ENCODE data around the gene MPDZ.

Gene MPDZ, protein sequence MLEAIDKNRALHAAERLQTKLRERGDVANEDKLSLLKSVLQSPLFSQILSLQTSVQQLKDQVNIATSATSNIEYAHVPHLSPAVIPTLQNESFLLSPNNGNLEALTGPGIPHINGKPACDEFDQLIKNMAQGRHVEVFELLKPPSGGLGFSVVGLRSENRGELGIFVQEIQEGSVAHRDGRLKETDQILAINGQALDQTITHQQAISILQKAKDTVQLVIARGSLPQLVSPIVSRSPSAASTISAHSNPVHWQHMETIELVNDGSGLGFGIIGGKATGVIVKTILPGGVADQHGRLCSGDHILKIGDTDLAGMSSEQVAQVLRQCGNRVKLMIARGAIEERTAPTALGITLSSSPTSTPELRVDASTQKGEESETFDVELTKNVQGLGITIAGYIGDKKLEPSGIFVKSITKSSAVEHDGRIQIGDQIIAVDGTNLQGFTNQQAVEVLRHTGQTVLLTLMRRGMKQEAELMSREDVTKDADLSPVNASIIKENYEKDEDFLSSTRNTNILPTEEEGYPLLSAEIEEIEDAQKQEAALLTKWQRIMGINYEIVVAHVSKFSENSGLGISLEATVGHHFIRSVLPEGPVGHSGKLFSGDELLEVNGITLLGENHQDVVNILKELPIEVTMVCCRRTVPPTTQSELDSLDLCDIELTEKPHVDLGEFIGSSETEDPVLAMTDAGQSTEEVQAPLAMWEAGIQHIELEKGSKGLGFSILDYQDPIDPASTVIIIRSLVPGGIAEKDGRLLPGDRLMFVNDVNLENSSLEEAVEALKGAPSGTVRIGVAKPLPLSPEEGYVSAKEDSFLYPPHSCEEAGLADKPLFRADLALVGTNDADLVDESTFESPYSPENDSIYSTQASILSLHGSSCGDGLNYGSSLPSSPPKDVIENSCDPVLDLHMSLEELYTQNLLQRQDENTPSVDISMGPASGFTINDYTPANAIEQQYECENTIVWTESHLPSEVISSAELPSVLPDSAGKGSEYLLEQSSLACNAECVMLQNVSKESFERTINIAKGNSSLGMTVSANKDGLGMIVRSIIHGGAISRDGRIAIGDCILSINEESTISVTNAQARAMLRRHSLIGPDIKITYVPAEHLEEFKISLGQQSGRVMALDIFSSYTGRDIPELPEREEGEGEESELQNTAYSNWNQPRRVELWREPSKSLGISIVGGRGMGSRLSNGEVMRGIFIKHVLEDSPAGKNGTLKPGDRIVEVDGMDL (N-terminal part only)

DNA sequence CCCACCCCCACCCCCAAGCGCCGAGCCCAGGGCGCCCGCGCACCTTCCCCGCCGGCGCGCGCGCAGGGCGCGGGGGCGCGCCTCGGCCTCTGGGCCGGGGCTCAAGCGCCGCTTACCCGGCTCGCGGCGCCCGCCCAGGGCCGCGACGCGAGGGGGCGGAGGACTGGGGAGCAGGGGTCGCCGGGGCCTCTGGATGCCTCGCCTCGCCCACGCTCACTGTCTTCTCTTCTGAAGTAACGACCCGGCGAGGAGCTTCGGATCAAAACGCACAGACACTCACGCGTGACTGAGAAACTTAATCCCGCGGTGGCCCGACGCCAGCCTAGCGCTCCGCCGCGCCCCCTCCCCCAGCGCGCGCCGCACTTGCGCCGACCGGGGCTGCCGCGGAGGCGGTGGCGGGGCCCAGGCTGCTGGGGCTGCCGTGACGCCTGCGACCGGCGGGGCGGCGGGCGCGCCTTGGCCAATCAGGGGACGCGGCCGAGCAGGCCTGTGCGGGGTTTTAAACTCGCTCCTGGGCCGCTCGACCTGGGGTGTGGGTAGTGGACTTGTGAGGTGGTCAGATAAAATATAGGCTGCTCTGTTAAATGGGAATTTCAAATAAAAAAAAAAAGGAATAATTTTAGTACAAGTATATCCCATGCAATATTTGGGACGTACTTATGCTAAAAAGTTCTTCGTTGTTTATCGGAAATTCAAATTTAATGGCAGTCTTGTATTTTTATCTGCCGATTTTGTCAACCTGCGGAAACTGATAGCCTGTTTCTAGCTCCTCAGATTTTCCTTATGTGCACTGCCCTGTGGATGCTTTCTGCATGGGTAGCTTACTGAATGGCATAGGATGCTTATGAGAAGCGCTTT lies at the start of gene MPDZ:
TSS of gene MPDZ (minus strand) at position 409 of the 858 bp plus-strand sequence. CDS start 29,377 bp downstream, outside the sequence.
- peak; percentile 67 for DNase-seq

DNA sequence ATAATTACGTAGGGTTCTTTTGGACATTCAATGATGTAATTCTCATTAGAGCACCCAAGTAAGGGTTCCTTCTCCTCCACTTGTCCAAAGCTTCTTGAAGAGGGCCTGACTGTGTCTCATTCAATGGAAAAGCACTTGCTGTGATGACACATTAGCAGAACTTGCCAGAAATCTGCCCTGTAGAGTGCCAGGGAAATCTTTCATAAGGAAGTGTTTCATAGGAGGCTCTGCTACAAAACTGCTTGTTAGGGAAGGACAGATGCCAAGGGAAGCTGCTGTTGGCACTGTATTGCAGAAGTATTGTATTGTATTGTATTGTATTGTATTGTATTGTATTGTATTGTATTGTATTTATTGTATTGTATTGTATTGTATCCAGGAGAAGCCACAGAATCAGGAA lies 45.5 kb upstream of the MPDZ start:
- no peak for DNase-seq

DNA sequence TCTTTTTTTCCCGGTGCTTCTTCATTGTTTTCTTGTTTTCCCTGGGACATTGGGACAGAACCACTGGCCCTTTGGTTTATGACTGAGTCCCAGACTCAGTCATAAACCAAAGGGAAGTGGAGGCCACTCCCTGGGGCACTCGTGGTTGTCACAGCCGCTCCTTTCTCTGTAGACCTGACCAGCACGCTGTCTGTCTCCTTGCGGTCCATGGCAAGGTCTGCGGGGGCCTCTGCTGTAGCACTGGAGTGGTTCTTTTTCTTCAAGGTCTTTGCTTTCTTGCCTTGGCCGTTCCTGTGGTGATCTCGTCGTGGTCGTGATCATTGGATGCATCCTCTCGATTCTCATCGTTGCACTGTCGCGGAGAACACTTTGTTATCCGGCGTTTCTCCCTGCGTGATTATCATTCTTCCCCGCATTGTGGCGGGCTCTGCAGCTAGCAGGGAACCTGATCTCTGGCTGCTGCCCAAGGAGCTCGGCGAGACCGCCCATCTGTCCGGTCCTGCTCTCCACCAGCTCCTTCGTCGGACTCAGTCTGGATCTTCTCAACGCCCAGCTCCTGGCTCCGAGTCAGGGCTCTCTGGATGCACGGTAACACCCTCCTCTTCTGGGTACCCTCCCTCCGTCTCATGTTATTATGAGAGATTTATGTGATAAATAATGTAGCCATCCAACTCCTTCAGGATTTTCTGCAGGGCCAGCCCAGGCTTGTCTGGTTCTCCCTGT lies 43.5 kb upstream of the MPDZ start:
- DNase-seq: no peak

DNA sequence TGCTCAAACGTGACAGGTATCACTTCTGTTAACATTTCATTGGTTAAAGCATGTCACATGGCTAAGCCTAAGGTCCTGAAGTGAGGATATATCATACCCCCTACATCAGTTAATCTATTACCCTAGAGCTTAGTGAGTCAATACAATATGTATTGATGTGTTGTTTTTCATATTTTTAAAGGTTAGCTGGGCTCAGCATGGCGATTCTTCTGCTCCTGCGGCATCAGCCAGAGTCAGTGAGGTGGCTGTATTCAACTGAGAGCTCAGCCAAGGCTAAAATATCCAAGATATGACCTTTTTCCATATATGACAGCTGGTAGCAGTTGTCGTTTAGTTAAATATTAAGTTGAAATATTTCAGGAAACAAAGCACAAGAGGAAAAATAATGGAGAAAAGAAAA lies 38.5 kb upstream of the MPDZ start:
- no peak for DNase-seq

DNA sequence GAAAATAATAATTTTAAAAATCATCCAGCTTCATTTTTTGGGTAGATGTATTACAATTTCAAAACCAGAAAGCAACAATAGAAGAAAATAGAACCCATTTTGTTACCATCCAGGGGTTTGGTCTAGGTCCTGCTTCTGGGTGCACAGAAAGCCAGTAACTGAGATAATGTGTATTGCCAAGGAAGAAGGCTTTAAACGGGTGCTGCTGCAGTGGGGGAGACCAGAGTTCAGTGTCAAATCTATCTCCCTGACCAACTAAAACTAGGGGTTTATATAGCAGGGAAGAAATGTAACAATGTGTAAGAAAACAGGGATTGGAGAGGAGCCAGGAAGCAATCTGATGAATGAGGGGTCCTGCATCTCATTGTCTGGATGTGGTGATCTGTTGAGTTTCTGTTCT lies 17.5 kb upstream of the MPDZ start:
- DNase-seq: no peak

DNA sequence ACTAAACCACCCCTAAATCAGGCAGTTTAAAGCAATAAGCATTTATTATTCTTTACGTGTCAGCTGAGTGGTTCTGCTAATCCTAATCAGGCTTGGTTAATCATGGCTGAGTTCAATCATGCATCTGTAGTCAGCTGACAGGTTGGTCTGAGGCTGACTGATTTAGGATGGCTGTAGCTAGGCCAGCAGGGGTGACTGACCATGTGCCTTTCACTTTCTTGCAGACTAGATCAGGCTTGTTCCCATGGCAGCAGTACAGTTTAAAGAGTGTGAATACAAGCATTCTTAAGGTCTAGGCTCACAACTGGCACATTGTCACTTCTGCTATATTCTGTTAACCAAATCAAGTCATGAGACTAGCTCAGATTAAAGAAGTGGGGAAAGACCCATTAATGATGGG lies 16.1 kb upstream of the MPDZ start:
- DNase-seq: no peak

DNA sequence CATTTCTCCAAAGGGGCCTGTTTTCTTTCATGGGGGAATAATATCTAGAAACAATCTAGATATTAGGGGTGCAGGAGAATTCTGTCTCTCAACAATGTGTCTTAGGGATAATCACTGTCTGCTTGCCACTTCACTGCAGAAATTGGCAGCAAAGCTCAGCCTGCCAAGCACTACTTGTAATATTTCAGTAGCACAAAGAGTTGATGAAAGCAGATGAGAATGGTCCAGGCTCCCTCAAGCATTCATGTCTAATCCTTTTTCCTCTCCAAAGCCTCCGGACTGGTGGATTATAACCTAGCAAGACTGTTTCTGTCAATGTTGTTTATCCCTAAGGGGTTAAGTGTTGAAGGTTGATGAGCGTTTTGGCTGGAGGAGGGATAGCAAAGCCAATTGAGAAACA lies 13.3 kb upstream of the MPDZ start:
- DNase-seq: no peak

DNA sequence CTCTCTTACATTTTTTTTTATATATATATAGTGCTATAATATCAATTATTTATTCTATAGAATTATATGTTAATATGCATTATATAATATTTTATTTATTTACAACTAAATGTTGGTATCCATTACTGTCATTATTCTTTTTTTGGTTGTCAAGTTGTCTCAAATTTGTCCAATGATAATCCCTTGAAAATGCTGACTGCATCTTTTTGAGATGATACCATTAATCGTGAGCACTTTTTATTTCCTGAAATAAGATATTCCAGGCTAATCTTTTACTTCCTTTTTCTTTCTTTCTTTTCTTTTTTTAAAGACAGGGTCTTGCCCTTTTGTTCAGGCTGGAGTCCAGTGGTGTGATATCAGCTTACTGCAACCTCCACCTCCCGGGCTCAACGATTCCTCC lies 12.7 kb upstream of the MPDZ start:
- no peak for DNase-seq

DNA sequence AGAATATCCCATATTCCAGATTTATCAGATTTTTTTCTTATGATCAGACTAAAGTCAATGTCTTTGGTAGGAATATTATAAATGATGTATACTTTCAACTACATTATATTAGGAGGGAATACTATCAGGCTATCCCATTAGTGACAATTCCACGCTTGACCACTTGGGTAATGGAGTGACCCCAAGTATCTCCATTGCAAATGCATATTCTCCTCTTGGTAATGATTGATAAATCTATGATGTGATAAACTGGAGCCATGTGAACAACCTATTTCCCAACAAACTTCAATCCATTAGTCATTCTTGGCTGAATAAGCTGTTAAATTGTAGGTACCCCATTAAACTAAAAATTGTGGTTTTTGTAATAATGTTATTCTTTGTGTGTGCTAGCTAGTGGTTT lies 12.2 kb upstream of the MPDZ start:
- no peak for DNase-seq

DNA sequence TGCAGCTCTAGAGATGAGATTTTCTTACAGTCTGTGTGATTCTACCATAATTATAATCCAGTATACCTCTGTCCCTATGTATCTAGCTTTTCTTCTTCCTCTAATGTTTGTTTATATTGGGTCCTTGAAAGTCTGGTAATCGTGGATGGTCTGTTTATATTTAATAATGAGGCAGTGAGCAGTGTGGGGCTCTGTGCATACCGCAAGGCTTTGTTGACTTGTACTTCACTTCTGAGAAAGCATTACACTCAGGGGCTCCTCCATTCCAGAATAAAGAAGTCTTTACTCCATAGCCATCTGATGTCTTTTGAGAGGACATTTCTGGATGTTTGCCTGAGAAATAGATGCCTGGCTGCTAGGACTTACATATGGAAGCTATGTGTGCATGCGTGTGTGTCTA lies 4.5 kb upstream of the MPDZ start:
- no peak for DNase-seq

DNA sequence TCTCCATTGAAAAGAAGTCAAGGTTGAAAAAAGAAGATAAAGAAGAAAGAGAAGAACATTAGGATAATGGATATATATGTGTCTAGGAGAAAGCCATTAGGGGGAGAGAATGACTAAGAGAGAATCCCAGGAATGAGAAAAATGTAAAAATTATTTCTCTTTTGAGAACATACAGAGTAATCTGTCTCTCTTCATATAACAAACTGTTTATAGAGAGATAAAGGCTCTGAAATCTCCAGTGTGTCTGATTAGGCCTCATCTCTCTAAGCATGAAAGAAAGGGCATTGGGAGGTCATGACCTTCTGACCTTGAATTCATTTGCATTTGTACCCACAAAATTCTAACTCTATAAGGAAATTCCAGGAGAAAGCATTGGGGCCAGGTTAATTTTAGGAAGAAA lies 3.5 kb upstream of the MPDZ start:
- no peak for DNase-seq

DNA sequence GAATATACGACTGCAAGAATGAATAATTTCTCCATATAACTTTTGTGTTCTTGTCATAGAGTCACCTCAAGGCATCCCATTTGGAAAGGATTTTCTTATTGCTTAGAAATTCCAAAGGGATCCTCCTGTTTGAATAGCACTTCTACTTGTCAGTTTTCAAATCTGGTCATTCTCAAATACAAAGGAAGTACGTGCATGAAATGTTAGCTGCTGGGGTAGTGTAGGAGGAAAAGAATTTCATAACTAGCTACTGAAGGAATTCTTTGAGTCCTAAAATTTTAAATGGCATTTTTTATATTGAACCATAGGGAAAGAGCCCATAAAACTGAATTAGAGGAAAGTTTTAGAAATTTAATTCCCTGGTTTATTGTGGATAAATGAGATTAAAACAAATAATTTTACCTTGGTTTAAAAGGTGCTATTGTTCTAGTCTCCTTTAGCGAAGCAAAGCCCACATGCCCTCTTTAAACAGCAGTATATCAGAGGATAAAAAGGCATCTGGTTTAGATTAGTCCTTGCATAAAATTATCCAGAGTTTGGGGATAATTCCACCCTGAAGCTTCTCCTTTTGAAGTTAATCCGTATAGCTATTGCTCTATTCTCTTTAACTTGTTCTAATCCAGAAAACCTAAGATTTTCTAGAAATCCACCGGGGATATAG lies 2.0 kb upstream of the MPDZ start:
- no peak for DNase-seq

DNA sequence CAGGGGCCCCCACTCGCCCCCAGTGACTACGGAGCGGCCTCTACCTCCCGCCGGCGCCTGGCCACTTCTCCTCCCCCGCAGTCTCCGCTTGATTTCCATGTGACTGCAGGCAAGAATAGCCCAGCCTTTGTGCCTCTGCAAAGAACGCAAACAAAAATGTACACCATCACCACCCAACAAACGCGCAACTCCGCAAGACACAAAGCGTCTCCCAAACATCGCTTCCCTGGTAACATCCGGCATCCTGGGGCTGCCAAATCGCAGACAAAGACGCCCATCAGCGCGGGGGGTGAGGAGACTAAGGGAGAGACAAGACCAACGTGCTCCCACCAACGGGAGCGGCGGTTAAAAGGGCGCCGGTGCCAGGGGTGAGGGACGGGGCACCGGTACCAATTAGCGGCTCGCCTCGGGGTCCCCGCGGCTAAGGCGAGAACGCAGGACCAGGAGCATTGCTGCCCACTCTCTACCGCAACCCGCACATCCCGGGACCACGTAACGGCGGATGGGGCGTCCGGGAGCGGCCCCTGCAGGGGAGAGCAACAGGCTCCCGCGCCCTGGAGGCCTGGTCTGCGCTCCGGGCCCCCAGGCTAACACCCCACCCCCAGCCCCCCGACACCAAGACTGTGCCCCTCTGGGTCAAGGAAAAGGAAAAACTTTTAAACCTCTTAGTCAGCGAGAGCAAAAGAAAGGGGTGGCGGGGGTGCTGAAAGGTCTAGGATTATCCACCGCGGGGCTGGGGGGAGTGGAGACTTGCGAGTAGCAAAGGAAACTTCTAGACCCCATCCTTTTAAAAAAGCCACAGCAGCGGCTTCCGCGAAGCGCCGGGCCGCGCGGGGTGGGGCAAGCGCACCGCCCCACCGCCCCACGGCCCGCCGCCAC lies 885 bp downstream of the MPDZ start:
- DNase-seq: peak; percentile 50

DNA sequence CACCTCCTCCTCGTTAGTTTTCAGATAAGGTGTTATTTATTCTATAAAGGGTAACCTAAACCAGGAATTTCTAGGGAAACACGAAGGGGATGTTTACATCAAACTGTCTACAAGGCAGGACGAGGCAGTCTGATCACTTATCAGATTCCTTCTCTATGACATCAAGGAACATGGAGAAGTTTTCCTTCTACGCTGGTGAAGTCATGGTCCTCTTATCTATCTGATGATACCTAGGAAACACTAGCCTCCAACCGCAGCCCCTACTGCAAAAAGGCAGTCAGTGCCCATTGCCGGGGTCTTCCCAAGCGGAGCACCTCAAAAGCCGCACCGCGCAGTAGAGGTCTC lies 1.5 kb downstream of the MPDZ start:
- peak; percentile 50 for DNase-seq

DNA sequence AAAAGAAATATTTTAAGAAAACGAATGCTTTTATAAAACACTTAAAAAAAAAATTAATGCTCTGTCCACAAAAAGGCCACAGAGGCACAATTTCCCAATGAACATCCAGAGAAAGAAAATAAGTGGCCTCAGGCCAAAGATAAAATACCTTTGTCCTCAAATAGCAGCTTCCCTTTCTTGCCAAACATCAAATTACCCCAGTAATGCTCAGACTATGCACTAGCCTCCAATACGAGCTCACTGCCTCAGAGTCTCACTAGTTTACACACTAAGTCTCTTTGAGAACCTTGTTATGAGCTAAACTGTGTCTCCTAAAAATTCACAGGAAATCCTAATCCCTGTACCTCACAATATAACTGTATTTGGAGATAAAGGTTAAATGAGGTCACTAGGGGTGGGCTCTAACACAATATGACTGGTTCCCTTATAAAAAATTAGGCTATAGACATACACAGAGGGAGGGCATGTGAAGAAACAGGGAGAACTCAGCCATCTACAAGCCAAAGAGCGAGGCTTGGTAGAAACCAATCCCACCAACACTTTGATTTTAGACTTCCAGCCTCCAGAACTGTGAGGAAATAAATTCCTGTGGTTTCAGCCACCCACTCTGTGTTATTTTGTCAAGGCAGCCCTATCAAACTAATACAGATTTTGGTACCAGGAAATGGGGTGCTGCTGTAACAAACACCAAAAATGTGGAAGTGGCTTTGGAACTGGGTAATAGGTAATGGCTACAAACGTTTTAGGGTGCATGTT lies 4.4 kb downstream of the MPDZ start:
- DNase-seq: peak; percentile 41

DNA sequence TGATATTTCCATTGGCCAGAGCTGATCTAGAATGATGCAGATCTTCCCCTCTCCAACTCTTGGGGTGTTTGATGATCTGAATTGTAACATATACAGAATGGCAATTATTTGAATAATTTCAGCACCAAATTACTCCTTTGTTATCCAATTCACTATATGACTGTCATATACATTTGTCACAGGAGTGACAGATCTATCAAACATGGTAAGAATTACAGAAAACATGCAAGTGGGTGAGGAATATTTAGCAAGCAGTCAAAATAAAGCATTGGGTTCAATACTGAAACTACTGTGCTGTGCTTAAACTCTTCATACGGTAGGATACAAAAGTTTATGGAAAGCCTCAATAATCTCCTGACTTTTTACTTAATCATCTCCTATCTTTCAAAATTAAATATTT lies 8.8 kb downstream of the MPDZ start:
- DNase-seq: no peak

DNA sequence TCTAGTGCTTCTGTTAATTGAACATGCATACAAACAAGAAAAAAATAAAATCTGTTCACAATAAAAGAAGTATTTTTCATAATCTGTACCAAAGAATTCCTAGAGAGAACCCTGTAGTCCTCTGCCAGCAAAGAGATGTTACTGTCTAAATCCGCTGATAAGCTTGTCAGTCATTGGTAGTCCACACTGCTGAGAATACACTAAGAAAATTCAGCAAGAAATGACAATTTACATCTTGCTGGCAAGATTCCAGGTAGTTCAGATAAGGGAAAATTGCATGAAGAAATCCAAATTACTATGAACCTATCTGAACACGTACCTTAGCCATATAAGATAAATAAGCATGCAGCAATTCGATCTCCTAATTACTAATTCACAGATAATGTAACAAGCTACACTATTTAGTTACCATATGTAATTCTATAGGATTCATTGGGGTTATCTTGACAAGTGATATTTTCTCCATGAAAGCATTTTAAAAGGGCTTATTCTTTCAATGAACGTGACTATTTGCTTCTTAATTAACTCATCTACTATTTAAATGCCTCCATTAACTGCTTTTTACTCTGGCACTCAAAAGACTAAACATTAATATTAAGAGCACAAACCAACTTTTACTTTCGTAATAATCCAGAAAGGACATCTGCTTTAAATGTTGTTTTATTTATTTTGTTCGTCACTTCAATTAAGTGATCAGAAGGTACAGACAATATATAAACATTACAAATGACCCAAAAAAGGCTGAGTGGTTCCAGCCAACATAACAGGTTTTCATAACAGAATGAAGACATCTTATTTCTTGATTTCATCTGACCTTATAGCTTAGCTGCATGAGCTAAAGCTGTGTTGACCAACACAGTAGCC lies 9.7 kb downstream of the MPDZ start:
- DNase-seq: peak; percentile 20

DNA sequence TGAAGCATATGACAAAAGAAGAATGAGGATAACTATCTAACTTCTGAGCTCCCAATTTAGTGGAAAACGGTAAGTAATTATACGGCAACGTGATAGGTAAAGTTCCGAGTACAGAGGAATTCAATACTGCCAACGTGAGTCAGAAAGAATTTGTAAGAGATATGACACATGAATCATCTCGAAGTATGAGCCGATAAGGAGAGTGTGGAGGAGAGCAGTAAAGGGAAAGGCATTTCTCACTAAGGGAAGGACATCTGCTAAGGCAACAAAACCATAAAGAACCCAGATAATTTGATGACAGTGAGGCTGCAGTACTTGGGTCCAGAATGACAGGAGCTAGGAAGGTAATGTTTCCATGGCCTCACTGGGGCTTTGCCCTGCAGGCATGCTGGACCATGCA lies 11.0 kb downstream of the MPDZ start:
- no peak for DNase-seq

Measured in NCI-H2227 treated with DMSO at 0.1 percent for 48 hours (cell line).